ENCODE measurements around the gene CD58. TPM values are rescaled to one million over a fixed set of nuclear protein-coding genes. Genes with fewer than 3 reads are reported as not detected.
"Not testable (repeated sequence)": the region's sequence is repeated elsewhere in the genome, so short reads cannot be mapped to it uniquely, and the experiment has no call there.

CD58 gene
- total RNA-seq, 1 donor from 2014 or later, result 8.0 TPM

- Mint-ChIP-seq H3K4me3 (ENCODE audit: unreplicated experiment) (no peak overlapping the region), H3K4me1 (ENCODE audit: low read depth, unreplicated experiment) (peaks cover 30% of the 10 kb centered on the region), H3K27ac (ENCODE audit: unreplicated experiment) (peak overlapping the region; percentile 48), H3K36me3 (ENCODE audit: unreplicated experiment) (peaks cover 3% of the 10 kb centered on the region), H3K27me3 (ENCODE audit: unreplicated experiment) (peaks cover 8% of the 10 kb centered on the region), H3K9me3 (ENCODE audit: unreplicated experiment) (peaks cover 8% of the 10 kb centered on the region)
- TF ChIP-seq CTCF (IDR thresholded peaks at IDR 0.05; ENCODE audit: partially characterized antibody, unreplicated experiment), result no peak
- DNase-seq, result no peak
These were observed 34.5 kb upstream of the CD58 start for GRCh38 chr1:116605315-116605714.

- not testable (repeated sequence) for H3K9me3 Mint-ChIP-seq (ENCODE audit: unreplicated experiment); H3K36me3 Mint-ChIP-seq (ENCODE audit: unreplicated experiment); H3K4me3 Mint-ChIP-seq (ENCODE audit: unreplicated experiment); DNase-seq; H3K27me3 Mint-ChIP-seq (ENCODE audit: unreplicated experiment)
- Mint-ChIP-seq H3K4me1 (ENCODE audit: low read depth, unreplicated experiment) (peaks cover 20% of the 10 kb centered on the region), H3K27ac (ENCODE audit: unreplicated experiment) (peak overlapping the region; percentile 62)
These were observed 33.6 kb upstream of the CD58 start for GRCh38 chr1:116604408-116604807.

- not testable (repeated sequence) for H3K27me3 Mint-ChIP-seq (ENCODE audit: unreplicated experiment); H3K36me3 Mint-ChIP-seq (ENCODE audit: unreplicated experiment)
These were observed 32.8 kb upstream of the CD58 start for GRCh38 chr1:116603646-116604045.

GRCh38 chr1:116599369-116599768 lies 28.5 kb upstream of the CD58 start:
- not testable (repeated sequence) for H3K9me3 Mint-ChIP-seq (ENCODE audit: unreplicated experiment); H3K27me3 Mint-ChIP-seq (ENCODE audit: unreplicated experiment); H3K27ac Mint-ChIP-seq (ENCODE audit: unreplicated experiment); DNase-seq; H3K36me3 Mint-ChIP-seq (ENCODE audit: unreplicated experiment); H3K4me3 Mint-ChIP-seq (ENCODE audit: unreplicated experiment)
- peaks cover 20% of the 10 kb centered on the region for H3K4me1 Mint-ChIP-seq (ENCODE audit: low read depth, unreplicated experiment)

More at GRCh38 chr1:116603646-116604045, 32.8 kb upstream of the CD58 start:
- peaks cover 18% of the 10 kb centered on the region for H3K4me1 Mint-ChIP-seq (ENCODE audit: low read depth, unreplicated experiment)
- not testable (repeated sequence) for DNase-seq; H3K9me3 Mint-ChIP-seq (ENCODE audit: unreplicated experiment); H3K4me3 Mint-ChIP-seq (ENCODE audit: unreplicated experiment)
- peak overlapping the region; percentile 38 for H3K27ac Mint-ChIP-seq (ENCODE audit: unreplicated experiment)

GRCh38 chr1:116598420-116599036 lies 27.7 kb upstream of the CD58 start:
- H3K36me3 Mint-ChIP-seq (ENCODE audit: unreplicated experiment); H3K27me3 Mint-ChIP-seq (ENCODE audit: unreplicated experiment); H3K4me3 Mint-ChIP-seq (ENCODE audit: unreplicated experiment); H3K9me3 Mint-ChIP-seq (ENCODE audit: unreplicated experiment); H3K27ac Mint-ChIP-seq (ENCODE audit: unreplicated experiment); DNase-seq: not testable (repeated sequence)
- H3K4me1 Mint-ChIP-seq (ENCODE audit: low read depth, unreplicated experiment), result peaks cover 15% of the 10 kb centered on the region

GRCh38 chr1:116597388-116597787 lies 26.6 kb upstream of the CD58 start:
- H3K9me3 Mint-ChIP-seq (ENCODE audit: unreplicated experiment); H3K4me3 Mint-ChIP-seq (ENCODE audit: unreplicated experiment); H3K27me3 Mint-ChIP-seq (ENCODE audit: unreplicated experiment); H3K27ac Mint-ChIP-seq (ENCODE audit: unreplicated experiment); DNase-seq; H3K36me3 Mint-ChIP-seq (ENCODE audit: unreplicated experiment): not testable (repeated sequence)
- H3K4me1 Mint-ChIP-seq (ENCODE audit: low read depth, unreplicated experiment), result peaks cover 17% of the 10 kb centered on the region

- not testable (repeated sequence) for H3K9me3 Mint-ChIP-seq (ENCODE audit: unreplicated experiment); H3K4me3 Mint-ChIP-seq (ENCODE audit: unreplicated experiment); H3K27ac Mint-ChIP-seq (ENCODE audit: unreplicated experiment); H3K27me3 Mint-ChIP-seq (ENCODE audit: unreplicated experiment); H3K36me3 Mint-ChIP-seq (ENCODE audit: unreplicated experiment); DNase-seq
- peaks cover 22% of the 10 kb centered on the region for H3K4me1 Mint-ChIP-seq (ENCODE audit: low read depth, unreplicated experiment)
These were observed 26.0 kb upstream of the CD58 start for GRCh38 chr1:116596742-116597307.

- H3K27me3 Mint-ChIP-seq (ENCODE audit: unreplicated experiment); H3K36me3 Mint-ChIP-seq (ENCODE audit: unreplicated experiment); H3K4me3 Mint-ChIP-seq (ENCODE audit: unreplicated experiment); DNase-seq; H3K9me3 Mint-ChIP-seq (ENCODE audit: unreplicated experiment); H3K27ac Mint-ChIP-seq (ENCODE audit: unreplicated experiment): not testable (repeated sequence)
- peaks cover 22% of the 10 kb centered on the region for H3K4me1 Mint-ChIP-seq (ENCODE audit: low read depth, unreplicated experiment)
- TF ChIP-seq CTCF (IDR thresholded peaks at IDR 0.05; ENCODE audit: partially characterized antibody, unreplicated experiment), result peak; percentile 30
These were observed 25.3 kb upstream of the CD58 start for GRCh38 chr1:116595946-116596741.
